Measurements from ENCODE around the gene PHF24.

- no peak for TF ChIP-seq TAF1 (IDR thresholded peaks at IDR 0.05; ENCODE audit: borderline replicate concordance, low read depth, low read length)
- TF ChIP-seq MXI1 (IDR thresholded peaks at IDR 0.05; ENCODE audit: low read depth, low read length): no peak
- no peak for TF ChIP-seq SIN3A (IDR thresholded peaks at IDR 0.05; ENCODE audit: borderline replicate concordance, low read depth, low read length)
These were observed 29.2 kb upstream of the PHF24 start for GRCh38 chr9:34928921-34929320.

Measured in SK-N-SH (cell line).